Fibroblast of pulmonary artery (primary cell): Measurements from ENCODE around the gene CHST15.

ENCODE experiments used
- DNase-seq: peaks from one replicate; pipeline ENCODE4 v3.0.0-alpha.2; 2010; ENCODE audit warnings: low read depth
- H3K4me3 ChIP-seq: replicated peaks from 2 replicates; pipeline ENCODE4 v1.5.1; 2011; ENCODE audit warnings: low read depth, mild to moderate bottlenecking, control low read depth, low read length, moderate library complexity
- CTCF ChIP-seq: IDR thresholded peaks from 2 replicates; pipeline ENCODE4 v1.5.1; 2011; ENCODE audit warnings: mild to moderate bottlenecking, control low read depth, low read length, inconsistent platforms; ENCODE audit errors: missing control alignments

Gene CHST15

DNA sequence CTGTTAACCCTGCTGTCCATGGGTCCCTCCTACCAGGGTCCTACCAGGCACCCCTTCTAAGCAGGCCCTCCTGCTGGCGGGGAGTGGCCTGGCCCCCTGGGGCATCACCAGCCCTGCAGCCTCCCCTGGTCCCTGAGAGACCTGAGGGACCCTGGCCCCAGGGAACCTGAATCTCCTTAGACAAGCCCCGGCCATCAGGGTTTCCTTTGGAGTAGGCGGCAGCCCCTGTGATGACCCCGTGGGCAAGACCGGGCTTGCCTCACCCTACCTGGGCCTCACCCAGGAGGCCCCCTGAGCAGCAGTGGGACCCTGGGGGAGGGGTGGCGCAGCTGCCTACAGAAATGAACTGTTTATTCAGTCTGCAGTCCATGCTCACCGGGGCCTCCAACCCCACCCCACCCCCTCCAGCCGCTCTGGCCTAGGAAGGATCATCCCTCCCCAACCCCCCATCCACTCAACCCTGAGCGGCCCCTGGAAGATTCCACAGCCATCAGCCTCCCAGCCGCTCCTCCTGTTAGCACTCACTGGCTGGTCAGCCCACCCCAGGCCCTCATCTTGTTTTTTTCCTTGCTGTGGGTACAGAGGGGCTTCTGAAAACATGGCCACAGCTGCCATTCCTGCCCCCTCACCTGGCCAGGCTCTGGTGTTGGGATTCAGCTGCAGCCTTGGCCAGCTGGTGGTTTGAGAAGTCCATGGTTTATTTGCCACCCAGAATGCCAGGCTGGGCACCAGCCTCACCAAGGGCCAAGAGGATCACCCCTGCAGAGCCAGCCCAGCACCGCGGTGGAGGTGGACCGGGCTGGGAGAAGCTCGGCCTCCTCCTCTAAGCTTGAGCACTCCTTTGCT is 34.8 kb upstream of the CHST15 start:
- TF ChIP-seq CTCF: no peak
- no peak overlapping the region for H3K4me3 ChIP-seq
- DNase-seq: no peak

DNA sequence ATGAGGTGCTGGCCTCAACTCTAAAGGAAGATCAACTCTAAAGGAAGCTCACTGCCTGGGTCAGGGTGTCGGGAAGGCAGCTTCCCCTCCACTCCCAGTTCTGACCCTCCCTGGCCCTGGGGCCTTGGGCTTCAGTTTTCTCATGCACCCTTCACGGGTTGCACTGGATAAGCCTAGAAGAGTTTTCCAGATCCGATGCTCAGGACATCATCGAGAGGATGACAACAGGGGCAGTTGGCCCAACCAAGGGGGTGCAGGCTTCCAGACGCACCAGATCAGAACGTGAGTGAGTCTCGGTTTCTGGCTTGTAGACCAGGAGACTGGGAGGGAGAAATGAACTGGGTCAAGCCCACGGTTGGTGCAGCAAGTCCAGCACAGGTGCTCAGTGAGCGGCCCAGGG is 34.2 kb upstream of the CHST15 start:
- no peak overlapping the region for H3K4me3 ChIP-seq
- TF ChIP-seq CTCF: no peak
- no peak for DNase-seq

GRCh38 chr10:124126983-124127385 is 33.6 kb upstream of the CHST15 start:
- TF ChIP-seq CTCF: no peak
- no peak for DNase-seq
- no peak overlapping the region for H3K4me3 ChIP-seq

DNA sequence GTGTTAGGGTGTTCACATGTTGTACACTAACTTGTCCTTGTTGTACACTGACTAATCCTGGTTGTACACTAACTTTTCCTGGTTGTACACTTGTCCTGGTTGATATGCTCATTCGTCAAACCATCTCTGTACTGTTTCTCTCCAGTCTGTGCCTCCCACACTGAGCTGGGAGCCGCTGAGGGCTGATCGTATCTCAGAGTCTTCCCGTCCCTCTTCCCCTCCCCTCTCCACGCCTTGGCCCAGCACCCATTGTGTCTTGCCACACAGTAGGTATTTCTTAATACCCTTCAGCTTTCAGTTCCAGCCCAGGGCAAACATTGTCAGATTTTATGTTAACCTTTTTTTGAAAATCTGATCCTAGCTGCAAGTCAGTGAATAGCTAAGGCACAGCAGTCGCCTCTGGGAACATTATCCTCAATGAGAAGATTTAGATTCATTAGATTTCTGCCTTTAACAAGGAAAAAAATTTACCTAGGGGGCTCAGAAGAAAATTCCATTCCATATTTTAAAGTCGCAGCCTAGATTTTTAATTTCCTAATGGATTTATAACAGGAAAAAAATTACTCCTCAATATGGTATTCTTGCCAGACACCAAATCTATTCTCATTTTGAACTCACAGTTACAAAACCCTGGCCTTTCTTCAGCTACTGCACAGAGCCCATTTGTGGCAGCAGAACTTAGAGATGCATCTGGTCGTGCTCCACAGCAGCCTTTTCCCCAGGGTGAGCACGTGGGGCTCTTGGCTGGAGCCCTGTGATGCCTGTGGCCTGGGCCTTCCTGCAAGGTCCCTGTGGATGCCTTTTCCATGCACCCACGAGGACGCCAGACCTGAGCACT is 33.0 kb upstream of the CHST15 start:
- no peak for DNase-seq
- H3K4me3 ChIP-seq: no peak overlapping the region
- no peak for TF ChIP-seq CTCF

GRCh38 chr10:124125305-124126116 is 32.1 kb upstream of the CHST15 start:
- no peak overlapping the region for H3K4me3 ChIP-seq
- DNase-seq: no peak
- peak; percentile 33 for TF ChIP-seq CTCF

- TF ChIP-seq CTCF: no peak
- no peak overlapping the region for H3K4me3 ChIP-seq
- no peak for DNase-seq
Measured at GRCh38 chr10:124124769-124125161, 31.4 kb upstream of the CHST15 start.
